NCI-H1048 (cell line): ENCODE measurements around the gene HAUS8.
"Not testable (repeated sequence)": the region's sequence is repeated elsewhere in the genome, so short reads cannot be mapped to it uniquely, and the experiment has no call there.

ENCODE experiments used
- DNase-seq: peaks from one replicate; lab custom pipeline; 2025; lab: John Stamatoyannopoulos, UW

Gene HAUS8

DNA sequence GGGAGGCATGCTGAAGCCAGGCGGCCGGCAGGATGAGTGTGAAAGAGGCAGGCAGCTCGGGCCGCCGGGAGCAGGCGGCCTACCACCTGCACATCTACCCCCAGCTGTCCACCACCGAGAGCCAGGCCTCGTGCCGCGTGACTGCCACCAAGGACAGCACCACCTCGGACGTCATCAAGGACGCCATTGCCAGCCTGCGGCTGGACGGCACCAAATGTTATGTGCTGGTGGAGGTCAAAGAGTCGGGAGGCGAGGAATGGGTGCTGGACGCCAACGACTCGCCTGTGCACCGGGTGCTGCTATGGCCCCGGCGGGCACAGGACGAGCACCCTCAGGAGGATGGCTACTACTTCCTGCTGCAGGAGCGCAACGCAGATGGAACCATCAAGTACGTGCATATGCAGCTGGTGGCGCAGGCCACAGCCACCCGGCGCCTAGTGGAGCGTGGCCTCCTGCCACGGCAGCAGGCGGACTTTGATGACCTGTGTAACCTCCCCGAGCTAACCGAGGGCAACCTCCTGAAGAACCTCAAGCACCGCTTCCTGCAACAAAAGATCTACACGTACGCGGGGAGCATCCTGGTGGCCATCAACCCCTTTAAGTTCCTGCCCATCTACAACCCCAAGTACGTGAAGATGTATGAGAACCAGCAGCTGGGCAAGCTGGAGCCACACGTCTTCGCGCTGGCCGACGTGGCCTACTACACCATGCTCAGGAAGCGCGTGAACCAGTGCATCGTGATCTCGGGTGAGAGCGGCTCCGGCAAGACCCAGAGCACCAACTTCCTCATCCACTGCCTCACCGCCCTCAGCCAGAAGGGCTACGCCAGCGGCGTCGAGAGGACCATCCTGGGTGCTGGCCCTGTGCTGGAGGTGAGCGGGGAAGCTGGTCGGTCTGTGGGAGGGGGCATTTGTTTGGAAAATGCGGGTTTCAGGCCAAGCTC is 26.7 kb upstream of the HAUS8 start:
- DNase-seq, result no peak

DNA sequence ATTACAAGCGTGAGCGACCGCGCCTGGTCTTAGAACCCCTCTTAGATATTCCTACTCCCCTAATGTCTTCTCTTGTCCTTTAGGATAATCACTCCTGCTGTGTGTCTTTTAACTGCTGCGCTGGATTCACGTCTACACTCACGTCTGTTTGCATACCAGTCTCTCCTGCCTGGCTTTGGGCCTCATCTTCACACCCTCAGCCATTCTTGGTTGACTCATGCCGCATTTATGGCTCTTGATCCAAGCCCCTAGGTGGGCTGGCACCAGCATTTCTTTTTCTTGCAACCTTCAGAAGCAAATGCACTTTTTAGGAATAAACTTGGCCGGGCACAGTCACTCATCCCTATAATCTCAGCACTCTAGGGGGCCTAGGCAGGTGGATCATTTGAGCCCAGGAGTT is 23.1 kb upstream of the HAUS8 start:
- DNase-seq, result no peak

DNA sequence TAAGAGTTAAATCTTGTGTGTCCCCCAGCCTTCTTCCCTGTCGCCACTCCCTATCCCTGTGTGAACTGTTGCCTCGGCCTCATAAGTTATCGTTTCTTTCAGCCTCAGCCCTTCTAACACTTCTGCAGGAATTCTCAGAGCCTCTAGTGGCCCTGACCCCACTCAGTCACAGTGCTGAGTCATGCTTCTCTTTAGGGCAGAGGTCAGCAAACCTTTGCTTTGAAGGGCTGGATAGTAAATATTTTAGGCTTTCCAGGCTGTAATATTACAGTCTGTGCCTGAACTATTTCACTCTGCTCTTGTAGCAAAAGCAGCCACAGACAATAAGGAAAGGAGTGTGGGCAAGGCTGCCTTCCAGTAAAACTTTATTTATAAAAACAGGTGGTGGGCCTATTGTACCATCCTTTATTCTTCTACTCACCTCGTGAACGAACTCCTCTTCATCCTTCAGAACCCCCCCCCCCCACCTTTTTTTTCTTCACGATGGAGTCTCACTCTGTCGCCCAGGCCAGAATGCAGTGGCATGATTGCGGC is 22.4 kb upstream of the HAUS8 start:
- no peak for DNase-seq

DNA sequence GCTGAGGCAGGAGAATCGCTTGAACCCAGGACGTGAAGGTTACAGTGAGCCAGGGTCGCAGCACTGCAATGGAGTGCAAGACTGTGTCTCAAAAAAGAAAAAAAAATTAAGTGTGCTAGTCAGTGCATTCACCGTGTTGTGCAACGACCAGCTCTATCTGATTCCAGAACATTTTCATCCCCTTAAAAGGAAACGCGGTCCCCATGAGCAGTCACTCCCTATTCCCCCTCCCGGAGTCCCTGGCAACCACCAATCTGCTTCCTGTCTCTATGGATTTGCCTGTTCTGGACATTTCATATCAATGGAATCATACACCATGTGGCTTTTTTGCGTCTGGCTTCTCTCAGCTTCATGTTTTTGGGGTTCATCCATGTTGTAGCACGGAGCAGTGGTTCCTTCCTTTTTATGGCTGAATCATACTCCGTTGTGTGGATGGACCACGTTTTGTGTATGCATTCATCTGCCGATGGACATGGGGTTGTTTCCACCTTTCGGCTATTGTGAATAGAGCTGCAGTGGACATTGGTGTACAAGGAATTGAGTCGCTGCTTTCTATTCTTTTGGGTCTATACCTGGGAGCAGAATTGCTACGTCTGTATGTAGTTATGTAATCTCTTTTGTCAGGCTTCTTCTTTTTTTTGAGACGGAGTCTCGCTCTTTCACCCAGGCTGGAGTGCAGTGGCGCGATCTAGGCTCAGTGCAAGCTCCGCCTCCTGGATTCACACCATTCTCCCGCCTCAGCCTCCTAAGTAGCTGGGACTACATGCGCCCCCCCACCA is 20.1 kb upstream of the HAUS8 start:
- no peak for DNase-seq

DNA sequence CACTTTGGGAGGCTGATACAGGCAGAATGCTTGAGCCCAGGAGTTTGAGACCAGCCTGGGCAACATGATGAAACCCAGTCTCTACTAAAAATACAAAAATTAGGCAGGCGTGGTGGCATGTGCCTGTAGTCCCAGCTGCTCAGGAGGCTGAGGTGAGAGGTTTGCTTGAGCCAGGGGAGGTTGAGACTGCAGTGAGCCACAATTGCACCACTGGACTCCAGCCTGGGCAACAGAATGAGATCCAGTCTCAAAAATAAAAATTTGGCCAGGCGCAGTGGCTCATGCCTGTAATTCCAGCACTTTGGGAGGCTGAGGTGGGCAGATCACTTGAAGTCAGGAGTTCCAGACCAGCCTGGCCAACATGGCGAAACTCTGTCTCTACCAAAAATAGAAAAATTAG is 19.4 kb upstream of the HAUS8 start:
- DNase-seq, result not testable (repeated sequence)

DNA sequence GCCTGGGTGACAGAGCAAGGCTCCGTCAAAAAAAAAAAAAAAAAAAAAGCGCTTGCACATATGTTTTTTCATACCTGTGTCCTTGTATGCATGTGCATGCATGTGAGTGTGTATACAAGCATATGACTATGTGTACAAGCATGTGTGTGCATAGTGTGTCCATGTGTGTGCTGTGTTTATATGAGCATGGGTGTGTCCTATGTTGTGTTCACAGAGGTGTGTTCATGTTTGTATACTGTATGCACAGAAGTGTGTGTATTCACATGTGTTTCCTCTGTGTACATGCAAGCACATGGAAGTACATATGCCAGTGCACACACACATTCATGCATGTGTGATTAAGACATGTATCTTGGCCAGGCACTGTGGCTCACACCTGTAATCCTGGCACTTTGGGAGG is 17.4 kb upstream of the HAUS8 start:
- no peak for DNase-seq

DNA sequence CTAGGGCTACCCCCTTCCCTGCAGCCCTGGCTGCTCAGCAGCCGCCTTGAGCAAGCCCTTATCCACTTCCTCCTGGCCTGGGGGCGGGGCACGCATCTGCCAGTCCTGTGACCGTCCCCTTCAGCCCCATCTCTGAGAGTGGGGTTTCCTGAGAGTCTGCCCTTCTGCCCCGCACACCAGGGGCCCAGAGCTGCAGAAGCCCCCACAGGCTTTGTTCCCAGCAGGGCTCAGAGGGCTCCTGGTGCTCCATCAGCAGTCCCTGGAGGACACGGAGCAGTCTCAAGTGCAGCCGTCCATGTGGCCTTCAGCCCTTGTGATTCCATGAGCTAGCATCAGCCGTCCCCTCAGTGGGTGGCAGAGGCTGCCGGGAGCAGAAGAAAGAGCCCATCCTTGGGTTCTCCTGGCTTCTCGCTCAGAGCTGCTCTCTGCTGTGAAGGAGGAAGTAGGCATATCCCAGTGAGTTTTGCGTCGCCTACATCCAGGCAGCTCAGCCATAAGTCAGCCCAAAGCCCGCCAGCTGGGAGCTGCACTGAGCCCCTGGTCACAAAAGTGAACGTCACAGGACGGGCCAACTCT is 16.6 kb upstream of the HAUS8 start:
- no peak for DNase-seq

DNA sequence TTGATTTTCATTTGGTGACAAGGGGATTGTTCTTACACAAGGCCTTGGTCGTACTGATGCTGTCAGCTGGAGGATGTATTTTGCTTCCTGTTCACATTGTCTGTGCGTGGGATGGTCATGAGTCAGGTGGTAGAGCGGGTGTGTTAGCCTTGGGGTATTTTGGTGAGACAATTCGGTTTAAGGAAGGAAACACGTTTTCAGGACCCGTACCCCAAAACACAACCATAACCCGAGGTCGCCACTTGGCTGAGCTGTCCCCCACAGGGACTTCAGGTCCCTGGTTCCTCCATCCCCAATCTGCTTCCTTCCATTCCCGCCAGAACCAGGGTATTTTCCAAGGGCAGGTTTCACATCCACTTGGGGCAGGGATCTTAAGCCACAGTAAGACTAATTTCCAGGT is 15.3 kb upstream of the HAUS8 start:
- DNase-seq, result no peak

DNA sequence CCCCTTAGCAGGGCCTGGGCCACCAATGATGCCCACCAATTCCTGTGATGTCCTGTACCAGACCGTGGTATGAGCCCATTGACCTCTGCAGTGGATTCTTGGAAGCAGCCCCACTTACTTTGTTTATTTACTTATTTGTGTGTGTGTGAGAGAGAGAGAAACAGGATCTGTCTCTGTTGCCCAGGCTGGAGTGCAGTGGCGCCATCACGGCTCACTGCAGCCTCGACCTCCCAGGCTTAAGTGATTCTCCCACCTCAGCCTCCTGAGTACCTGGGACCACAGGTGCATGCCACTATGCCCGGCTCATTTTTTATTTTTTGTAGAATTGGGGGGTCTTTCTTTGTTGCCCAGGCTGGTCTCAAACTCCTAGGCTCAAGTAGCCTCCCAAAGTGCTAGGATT is 13.3 kb upstream of the HAUS8 start:
- no peak for DNase-seq

DNA sequence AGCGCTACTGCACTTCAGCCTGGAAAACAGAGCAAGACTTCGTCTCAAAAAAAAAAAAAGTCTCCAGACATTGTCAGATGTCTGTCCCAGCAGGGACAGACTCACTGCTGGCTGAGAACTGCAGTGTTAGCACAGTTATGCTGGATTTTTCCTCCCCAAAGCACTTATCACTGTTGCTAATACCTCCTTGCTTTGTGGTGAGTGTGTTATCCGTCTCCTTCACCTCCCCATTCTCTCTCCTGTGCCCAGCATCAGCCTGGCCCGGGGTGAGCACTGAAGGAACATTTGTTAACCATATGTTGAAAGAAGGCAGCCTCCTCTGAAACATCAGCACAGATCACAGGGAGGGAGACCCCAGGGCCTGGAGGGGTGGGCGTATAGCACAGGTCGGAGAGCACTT is 11.6 kb upstream of the HAUS8 start:
- no peak for DNase-seq

DNA sequence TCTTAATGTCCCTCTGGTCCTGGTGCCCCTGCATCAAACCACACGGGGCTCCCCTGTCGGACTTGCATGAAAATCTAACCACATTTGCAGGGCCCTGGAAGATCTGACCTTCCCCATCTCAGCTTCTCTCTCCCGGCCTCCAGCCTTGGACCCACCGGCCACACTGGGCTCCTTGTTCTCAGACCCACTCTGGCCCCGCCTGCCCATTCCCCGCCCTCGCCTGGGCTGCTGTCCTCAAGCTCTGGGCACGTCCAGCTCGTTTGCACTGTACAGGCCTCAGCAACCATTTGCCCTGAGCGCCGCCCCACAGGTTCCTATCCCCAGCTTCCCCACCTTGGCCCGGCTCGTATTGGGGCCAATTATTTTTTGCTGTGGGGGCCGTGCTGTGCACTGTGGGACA is 10.9 kb upstream of the HAUS8 start:
- DNase-seq, result no peak

DNA sequence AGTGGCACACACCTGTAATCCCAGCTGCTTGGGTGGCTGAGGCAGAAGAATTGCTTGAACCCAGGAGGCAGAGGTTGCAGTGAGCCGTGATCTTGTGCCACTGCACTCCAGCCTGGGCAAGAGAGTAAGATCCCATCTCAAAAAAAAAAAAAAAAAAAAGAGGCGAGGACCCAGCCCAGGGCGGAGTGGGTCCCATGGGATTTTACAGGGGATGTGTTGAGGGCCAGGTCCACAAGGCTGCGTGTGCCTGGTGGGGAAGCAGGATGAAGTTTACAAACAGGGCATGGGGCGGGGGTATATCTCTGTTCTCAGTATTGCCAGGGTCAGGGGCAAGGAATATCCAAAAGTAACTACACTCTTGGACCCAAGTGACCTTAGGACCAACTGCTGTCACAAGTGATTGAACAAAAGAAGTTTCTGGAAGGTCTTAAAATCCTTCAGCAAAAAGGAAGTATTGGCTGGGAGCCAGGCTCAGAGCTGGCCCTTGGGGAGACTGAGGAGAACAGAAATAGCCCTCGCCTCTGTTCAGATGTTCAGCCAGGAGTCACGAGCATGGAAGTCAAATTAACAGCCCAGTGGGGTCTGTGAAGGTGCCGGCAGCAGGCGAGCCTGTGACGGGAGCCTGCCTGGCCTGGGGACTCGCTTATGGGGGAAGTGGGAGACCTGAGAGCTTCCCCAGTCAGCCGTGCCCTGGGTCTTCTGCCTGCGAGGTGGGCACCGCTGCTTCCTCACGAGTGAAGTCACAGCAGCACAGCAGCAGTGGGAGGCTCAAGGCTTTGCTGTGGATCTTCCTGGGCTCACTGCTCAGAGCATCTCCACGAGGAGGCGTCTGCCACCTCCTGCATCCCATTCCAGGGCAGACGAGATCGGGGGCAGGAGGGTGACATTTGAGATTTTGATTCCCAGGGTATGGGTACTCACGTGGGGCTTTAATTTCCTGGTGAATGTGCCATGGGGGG is 6.7 kb upstream of the HAUS8 start:
- no peak for DNase-seq

DNA sequence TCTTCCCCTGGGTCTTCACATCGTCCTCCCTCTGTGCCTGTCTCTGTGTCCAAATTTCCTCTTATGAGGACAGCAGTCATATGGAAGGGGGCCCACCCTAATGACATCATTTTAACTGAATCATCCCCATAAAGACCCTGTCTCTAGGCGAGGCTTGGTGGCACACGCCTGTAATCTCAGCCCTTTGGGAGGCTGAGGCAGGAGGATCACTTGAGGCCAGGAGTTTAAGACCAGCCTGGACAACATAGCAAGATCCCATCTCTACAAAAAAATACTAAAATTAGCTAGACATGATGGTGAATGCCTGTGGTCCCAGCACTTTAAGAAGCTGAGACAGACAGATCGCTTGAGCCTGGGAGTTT is 5.2 kb upstream of the HAUS8 start:
- DNase-seq, result no peak

DNA sequence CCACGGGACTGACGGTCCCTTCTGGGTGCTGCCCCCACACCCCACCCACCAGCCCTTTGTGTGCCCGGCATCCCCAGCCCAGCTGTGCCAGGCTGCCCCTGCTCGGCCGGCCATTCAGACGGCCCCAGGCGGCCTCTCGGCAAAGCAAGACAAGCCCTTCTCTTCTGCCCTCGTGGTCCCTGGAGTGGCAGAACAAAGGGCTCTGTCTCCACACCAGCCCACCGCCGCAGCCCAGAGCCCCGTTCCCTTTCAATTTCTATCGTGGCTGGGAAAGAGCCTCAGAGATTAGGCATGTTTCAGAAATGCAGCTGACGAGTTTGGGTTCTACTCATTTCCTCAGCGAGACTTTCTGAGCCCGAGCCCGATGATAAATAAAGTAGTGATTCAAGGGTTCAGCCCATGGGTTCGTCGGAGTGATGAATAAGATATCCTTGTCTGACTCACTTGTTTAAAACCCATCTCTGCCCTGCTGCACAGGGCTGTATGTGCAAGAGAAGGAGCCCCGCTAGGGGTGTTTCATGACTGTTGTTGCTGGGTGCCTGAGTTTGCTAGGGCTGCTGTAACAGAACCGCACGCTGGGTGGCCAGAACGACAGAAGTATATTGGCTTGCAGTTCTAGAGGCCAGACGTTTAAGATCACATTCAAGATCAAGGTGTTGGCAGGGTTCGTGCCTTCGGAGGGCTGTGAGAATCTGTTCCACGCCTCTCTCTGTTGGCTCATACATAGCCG is 4.6 kb upstream of the HAUS8 start:
- no peak for DNase-seq

DNA sequence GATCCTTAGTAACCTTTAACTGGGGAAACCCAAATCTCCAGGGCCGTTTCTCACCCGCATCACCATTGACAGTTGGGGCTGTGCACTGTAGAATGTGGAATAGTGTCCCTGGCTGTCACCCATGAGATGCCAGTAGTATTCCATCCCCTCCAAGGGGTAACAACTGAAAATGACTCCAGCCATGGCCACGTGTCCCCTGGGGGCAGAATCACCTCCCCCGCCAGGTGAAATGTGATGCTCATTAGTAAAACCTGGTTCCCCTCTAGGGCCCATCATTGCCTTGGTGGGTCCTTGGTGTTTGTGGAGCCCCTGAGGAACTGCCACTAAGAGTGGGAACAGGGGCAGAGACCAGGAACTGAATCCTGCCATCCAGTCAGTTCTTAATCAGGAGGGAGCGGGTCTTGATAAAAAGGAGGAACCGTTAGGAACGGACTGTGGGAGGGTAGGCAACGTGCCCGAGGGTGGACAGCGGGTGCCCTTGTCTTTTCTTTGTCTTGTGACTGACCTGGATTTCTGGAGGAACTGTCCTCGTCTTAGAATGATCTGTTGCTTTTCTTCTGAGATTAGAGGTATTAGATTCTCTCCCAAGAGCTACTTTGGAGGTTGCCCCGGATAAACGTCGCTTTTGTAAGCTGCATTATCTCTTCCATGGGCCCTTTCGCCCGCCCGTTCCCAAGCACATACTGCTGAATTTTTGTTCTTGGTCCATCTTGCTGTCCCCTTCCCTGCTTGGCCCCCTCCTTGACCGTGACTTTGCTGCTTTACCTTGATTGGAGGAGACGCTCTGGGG is 3.9 kb upstream of the HAUS8 start:
- DNase-seq, result no peak

DNA sequence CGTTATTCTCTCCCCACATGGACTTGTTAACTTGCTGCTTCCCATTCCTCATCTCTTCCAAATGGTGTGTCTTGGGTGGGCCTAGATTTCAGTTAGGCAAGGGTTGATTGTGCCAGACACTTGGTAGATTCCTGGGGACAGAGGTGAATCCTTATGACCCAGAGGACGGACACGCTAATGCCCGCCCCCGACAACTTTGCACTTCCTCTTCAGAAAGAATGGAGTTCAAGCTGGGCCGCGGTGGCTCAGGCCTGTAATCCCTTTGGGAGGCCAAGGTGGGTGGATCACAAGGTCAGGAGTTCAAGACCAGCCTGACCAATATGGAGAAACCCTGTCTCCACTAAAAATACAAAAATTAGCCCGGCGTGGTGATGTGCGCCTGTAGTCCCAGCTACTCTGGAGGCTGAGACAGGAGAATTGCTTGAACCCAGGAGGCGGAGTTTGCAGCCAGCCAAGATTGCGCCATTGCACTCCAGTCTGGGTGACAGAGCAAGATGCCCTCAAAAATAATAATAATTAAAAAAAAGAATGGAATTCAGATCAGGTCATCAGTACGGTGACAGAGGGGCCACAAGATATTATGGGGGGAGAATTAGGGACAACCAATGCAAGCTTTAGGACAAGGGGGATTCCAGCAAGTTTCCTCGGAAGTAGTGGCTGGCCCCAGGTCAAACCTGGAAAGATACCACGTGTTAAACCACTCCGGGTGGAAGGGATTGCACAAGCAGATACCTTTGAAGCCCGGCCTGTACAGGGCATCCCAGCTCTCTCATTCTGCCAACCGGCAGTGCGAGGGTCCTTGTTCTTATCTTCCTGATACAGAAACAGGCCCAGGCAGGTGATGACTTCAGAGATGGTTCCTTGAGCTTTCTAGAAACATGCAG is 3.0 kb upstream of the HAUS8 start:
- no peak for DNase-seq

DNA sequence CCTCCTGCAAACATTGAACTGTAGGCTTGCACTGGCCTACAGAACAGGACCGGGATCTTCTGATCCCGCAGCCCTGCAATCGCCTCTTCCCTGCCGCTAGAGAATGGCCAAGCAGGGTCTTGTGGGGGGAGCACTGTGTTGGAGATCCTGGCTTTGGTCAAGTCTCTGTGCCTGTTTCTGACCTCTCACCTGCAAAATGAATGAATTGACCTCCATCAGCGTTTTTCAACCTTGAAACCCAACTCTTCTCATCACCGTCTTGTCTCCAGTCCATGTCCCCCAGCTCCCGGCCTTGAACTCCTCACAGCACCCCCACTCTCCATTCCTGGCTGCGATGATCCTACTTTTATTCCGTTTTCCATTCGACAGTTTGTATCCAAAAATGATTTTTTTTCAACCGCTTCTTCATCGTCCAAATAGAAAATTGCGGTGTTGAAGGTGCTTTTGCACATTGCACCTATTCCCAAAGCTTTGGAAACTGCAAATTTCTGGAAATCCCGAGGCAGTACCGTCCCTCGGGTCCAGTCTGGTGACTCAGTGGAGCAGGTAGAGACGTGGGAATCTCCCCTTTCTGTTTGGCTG is 2.3 kb upstream of the HAUS8 start:
- no peak for DNase-seq

DNA sequence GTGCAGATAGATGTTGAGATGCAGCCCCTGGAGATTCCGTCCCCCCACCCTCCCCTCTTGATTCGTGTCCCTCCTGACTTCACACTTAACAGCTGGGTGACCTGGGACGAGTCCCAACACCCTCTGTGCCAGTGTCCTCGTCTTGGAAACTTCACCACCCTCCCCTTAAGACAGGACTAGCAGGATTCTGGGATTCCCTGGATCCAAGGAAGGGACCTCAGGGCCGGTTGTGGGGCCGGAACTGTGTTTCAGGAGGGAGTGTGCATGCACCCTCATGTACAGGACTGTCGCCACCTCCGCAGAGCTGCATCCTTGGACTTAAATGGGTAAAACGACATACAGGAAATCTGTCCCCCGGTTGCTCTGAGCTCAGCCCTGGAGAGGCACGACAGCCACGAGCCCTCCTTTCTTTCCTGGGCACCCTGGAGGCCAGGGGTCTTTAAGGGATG is 1.3 kb upstream of the HAUS8 start:
- no peak for DNase-seq
